PC-9 (cell line): ENCODE results near the gene MCF2L. TPM values are rescaled to one million over a fixed set of nuclear protein-coding genes. Genes with fewer than 3 reads are reported as not detected.

Source experiments
- BruUV-seq: library from RNA; stranded (reverse); fragments of 400-500 nt; replicated peaks from 2 replicates; lab custom pipeline; 2021; lab: Mats Ljungman, UMichigan
- CTCF ChIA-PET: fragments of 300-600 bp; sonication (Branson Sonifier 250); formaldehyde crosslinking; loops from one replicate; lab custom pipeline; 2022; ENCODE audit warnings: antibody characterized with exemption; lab: Charles Lee
- POLR2A ChIA-PET: fragments of 300-600 bp; sonication (Branson Sonifier 250); formaldehyde crosslinking; loops from one replicate; lab custom pipeline; 2022; ENCODE audit warnings: antibody characterized with exemption; ENCODE audit not compliant: unreplicated experiment; lab: Charles Lee
- DNase-seq, 2 experiments: peaks; one replicate each; pipeline versions ENCODE4 v3.0.0 to v3.0.0-alpha.2; 2015 to 2022; ENCODE audit warnings: mixed read lengths in 1 of 2
- H2AFZ ChIP-seq: fragments of 200-600 bp; sonication (generic); 2 replicates; pipeline ENCODE4 v1.8.1; 2017; ENCODE audit warnings: antibody characterized with exemption
- H3F3A ChIP-seq: fragments of 200-600 bp; sonication (generic); 2 replicates; pipeline ENCODE4 v1.8.1; 2017; ENCODE audit warnings: antibody characterized with exemption, mild to moderate bottlenecking, low read depth; ENCODE audit not compliant: insufficient read depth
- H3K27ac ChIP-seq: fragments of 200-600 bp; sonication (generic); 2 replicates; pipeline ENCODE4 v1.6.1; 2016; ENCODE audit warnings: mixed run types
- H3K27me3 ChIP-seq: fragments of 200-600 bp; sonication (generic); 2 replicates; pipeline ENCODE4 v1.6.1; 2016; ENCODE audit warnings: low read depth, mixed run types; ENCODE audit not compliant: insufficient read depth
- H3K36me3 ChIP-seq: fragments of 200-600 bp; sonication (generic); 2 replicates; pipeline ENCODE4 v1.6.1; 2016; ENCODE audit warnings: low read depth, mixed run types
- H3K4me1 ChIP-seq: fragments of 200-600 bp; sonication (generic); replicated peaks from 2 replicates; pipeline ENCODE4 v1.6.1; 2016; ENCODE audit warnings: mixed run types; ENCODE audit not compliant: insufficient read depth
- H3K4me2 ChIP-seq: fragments of 200-600 bp; sonication (generic); 2 replicates; pipeline ENCODE4 v1.6.1; 2017; ENCODE audit warnings: mixed run types
- H3K4me3 ChIP-seq: fragments of 200-600 bp; sonication (generic); 2 replicates; pipeline ENCODE4 v1.6.1; 2016; ENCODE audit warnings: mixed run types
- H3K79me2 ChIP-seq: fragments of 200-600 bp; sonication (generic); 2 replicates; pipeline ENCODE4 v1.6.1; 2017; ENCODE audit warnings: low read depth, mixed run types
- H3K9me2 ChIP-seq: fragments of 200-600 bp; sonication (generic); 2 replicates; pipeline ENCODE4 v1.8.1; 2017; ENCODE audit warnings: mild to moderate bottlenecking; ENCODE audit not compliant: insufficient read depth
- H3K9me3 ChIP-seq: fragments of 200-600 bp; sonication (generic); 2 replicates; pipeline ENCODE4 v1.8.1; 2016; ENCODE audit warnings: low read depth; ENCODE audit not compliant: insufficient read depth
- H4K20me1 ChIP-seq: fragments of 200-600 bp; sonication (generic); 2 replicates; pipeline ENCODE4 v1.8.1; 2017; ENCODE audit not compliant: insufficient read depth
- EZH2 ChIP-seq: fragments of 200-600 bp; sonication (generic); IDR thresholded peaks from 2 replicates; pipeline ENCODE4 v1.8.0; 2017; ENCODE audit warnings: antibody characterized with exemption, low read depth
- intact Hi-C: fragments of 100-400 bp; cut with micrococcal nuclease; formaldehyde crosslinking; loops from one replicate; pipeline ENCODE4 v1.10.0; 2022; ENCODE audit not compliant: unreplicated experiment
- total RNA-seq: library from RNA; stranded (reverse); gene quantifications from 2 replicates; pipeline ENCODE4 v1.2.3, GENCODE V29; 2021
- TF ChIP-seq, protein P1 (sequence below): fragments of 200-600 bp; sonication (generic); conservative IDR thresholded peaks from 2 replicates; pipeline ENCODE4 v1.6.1; 2017; ENCODE audit warnings: mixed run types, antibody characterized with exemption, mild to moderate bottlenecking, moderate library complexity

The MCF2L gene
- total RNA-seq, 1 experiment from 2014 or later: 28.2 TPM

DNA sequence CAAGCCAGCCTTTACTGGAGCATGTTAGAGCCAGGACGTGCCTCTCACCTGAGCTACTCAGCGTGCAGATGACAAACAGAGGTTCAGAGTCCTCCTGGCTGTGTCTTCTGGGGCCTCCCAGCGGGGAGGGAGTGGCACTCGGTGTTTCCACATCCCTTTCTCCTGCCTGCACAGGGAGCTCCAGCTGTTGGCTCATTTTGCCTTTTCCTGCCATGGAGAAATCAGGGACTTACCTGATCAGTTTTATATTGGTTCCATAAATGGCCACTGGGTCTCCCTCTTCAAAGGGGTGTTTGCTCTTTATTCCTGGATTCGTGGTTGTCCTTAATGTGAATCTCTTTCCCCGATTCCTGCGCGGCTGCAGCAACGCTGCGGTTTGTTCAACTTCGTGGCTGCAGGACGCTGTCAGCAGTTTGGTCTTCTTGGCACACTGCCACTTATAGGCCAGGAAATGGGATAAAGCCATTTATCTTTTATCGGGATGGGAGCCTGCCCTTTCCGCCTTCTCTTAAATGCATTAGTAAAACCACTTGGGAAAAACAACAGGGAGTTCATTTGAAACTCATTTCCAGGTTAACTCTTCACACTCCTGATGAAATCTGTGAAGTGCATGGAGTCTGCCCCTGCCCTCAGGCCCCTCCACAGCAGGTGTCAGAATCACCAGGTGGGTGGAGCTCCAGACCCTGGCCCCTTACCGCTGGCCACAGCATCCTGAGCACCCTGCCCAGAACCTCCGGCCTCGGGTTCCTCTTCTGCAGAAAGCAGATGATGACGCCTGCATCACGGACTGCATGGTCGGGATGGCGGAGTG is 39.8 kb upstream of the MCF2L start:
- H4K20me1 ChIP-seq: no peaks in the 10 kb centered on the region
- H3K4me2 ChIP-seq: no peak overlapping the region
- no peaks in the 10 kb centered on the region for H3K9me3 ChIP-seq
- no peaks in the 10 kb centered on the region for H3K79me2 ChIP-seq
- 0 out of 2 replicates have a peak, but pooled peaks cover 3% of the 10 kb centered on the region for H3K4me1 ChIP-seq
- TF ChIP-seq, protein P1, sequence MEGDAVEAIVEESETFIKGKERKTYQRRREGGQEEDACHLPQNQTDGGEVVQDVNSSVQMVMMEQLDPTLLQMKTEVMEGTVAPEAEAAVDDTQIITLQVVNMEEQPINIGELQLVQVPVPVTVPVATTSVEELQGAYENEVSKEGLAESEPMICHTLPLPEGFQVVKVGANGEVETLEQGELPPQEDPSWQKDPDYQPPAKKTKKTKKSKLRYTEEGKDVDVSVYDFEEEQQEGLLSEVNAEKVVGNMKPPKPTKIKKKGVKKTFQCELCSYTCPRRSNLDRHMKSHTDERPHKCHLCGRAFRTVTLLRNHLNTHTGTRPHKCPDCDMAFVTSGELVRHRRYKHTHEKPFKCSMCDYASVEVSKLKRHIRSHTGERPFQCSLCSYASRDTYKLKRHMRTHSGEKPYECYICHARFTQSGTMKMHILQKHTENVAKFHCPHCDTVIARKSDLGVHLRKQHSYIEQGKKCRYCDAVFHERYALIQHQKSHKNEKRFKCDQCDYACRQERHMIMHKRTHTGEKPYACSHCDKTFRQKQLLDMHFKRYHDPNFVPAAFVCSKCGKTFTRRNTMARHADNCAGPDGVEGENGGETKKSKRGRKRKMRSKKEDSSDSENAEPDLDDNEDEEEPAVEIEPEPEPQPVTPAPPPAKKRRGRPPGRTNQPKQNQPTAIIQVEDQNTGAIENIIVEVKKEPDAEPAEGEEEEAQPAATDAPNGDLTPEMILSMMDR: no peak
- no peak for TF ChIP-seq EZH2
- no peak overlapping the region for H2AFZ ChIP-seq
- no peak overlapping the region for H3K4me3 ChIP-seq
- ChIA-PET CTCF (interaction anchor here (0.5 kb wide), 1 partner anchor 1920 kb away, joined by 3 read pairs; no protein-coding TSS in a partner anchor), POLR2A (no interaction called here)
- BruUV-seq: no TSS peak
- intact Hi-C loops: no loop called here
- no peak overlapping the region for H3K27ac ChIP-seq
- peaks cover 59% of the 10 kb centered on the region for H3K27me3 ChIP-seq
- DNase-seq: no peak
- H3F3A ChIP-seq: no peaks in the 10 kb centered on the region
- no peaks in the 10 kb centered on the region for H3K36me3 ChIP-seq
- no peaks in the 10 kb centered on the region for H3K9me2 ChIP-seq

DNA sequence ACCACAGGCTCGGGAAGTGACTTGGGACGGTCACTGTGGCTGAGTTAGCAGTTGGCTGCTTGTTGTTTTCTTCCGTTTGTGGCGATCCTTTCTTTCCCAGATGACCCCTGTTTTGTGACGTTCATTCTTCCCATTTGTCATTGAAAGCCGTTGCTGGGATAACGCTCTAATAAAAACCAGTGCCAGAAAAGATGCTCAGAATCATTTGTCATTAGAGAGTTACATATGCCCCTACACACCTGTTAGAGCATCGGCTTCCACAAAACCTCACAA is 39.3 kb upstream of the MCF2L start:
- ChIA-PET CTCF (no interaction called here), POLR2A (no interaction called here)
- no peaks in the 10 kb centered on the region for H3K79me2 ChIP-seq
- DNase-seq: no peak
- H3K36me3 ChIP-seq: no peaks in the 10 kb centered on the region
- H3K4me1 ChIP-seq: 0 out of 2 replicates have a peak, but pooled peaks cover 3% of the 10 kb centered on the region
- intact Hi-C loops: no loop called here
- no peak overlapping the region for H3K4me3 ChIP-seq
- H3K27ac ChIP-seq: no peak overlapping the region
- no peak for TF ChIP-seq EZH2
- TF ChIP-seq, protein P1: no peak
- H3K27me3 ChIP-seq: peaks cover 57% of the 10 kb centered on the region
- H3K9me2 ChIP-seq: no peaks in the 10 kb centered on the region
- no peak overlapping the region for H3K4me2 ChIP-seq
- BruUV-seq: no TSS peak
- H3K9me3 ChIP-seq: no peaks in the 10 kb centered on the region
- no peak overlapping the region for H2AFZ ChIP-seq
- no peaks in the 10 kb centered on the region for H3F3A ChIP-seq
- H4K20me1 ChIP-seq: no peaks in the 10 kb centered on the region

DNA sequence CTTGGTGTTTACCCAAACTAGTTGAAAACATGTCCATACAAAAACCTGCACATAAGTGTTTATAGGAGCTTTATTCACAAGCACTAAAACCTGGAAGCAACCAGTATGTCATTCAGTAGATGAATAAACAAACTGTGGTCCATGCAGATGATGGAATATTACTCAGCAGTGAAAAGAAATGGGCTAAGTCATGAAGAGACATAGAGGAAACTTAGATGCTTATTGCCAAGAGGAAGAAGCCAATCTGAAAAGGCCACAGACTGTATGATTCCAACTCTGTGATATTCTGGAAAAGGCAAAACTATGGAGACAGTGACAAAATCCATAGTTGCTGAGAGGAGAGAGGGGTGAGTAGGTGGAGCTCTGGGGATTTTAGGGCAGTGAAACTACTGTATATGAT is 38.8 kb upstream of the MCF2L start:
- Histone ChIP-seq H3K27ac (no peak overlapping the region), H3K9me3 (no peaks in the 10 kb centered on the region), H3K27me3 (peaks cover 57% of the 10 kb centered on the region), H4K20me1 (no peaks in the 10 kb centered on the region), H3F3A (no peaks in the 10 kb centered on the region), H3K4me2 (no peak overlapping the region), H3K9me2 (no peaks in the 10 kb centered on the region), H2AFZ (no peak overlapping the region), H3K79me2 (no peaks in the 10 kb centered on the region), H3K4me3 (no peak overlapping the region), H3K4me1 (0 out of 2 replicates have a peak, but pooled peaks cover 3% of the 10 kb centered on the region), H3K36me3 (no peaks in the 10 kb centered on the region)
- ChIA-PET CTCF (no interaction called here), POLR2A (no interaction called here)
- no peak for TF ChIP-seq EZH2
- TF ChIP-seq, protein P1: no peak
- BruUV-seq: no TSS peak
- DNase-seq: no peak
- intact Hi-C loops: no loop called here
